H9 (cell line): Measurements from ENCODE around the gene LAMB1. TPM values are rescaled to one million over a fixed set of nuclear protein-coding genes. Genes with fewer than 3 reads are reported as not detected.

Experiments used
- DNase-seq: peaks from one replicate; pipeline ENCODE4 v3.0.0-alpha.2; 2017
- H2AFZ ChIP-seq: one replicate; pipeline ENCODE4 v1.6.1; 2013; ENCODE audit warnings: mild to moderate bottlenecking, low read length, control low read depth, moderate library complexity
- H2AK5ac ChIP-seq: 2 replicates; pipeline ENCODE4 v1.6.1; 2013; ENCODE audit warnings: low read length, control low read depth, mixed read lengths; ENCODE audit not compliant: insufficient read length
- H2BK120ac ChIP-seq: one replicate; pipeline ENCODE4 v1.6.1; 2013; ENCODE audit warnings: low read depth, mild to moderate bottlenecking, low read length, control low read depth, inconsistent platforms; ENCODE audit not compliant: poor library complexity, severe bottlenecking
- H2BK12ac ChIP-seq: 2 replicates; pipeline ENCODE4 v1.6.1; 2013; ENCODE audit warnings: low read length, control low read depth, mixed read lengths, low read depth; ENCODE audit not compliant: insufficient read length
- H2BK15ac ChIP-seq: 2 replicates; pipeline ENCODE4 v1.6.1; 2013; ENCODE audit warnings: low read depth, low read length, control low read depth
- H2BK20ac ChIP-seq: one replicate; pipeline ENCODE4 v1.6.1; 2013; ENCODE audit warnings: low read depth, mild to moderate bottlenecking, low read length, control low read depth, inconsistent platforms; ENCODE audit not compliant: poor library complexity, severe bottlenecking
- H2BK5ac ChIP-seq: 2 replicates; pipeline ENCODE4 v1.6.1; 2013; ENCODE audit warnings: low read length, control low read depth, mixed read lengths; ENCODE audit not compliant: insufficient read length
- H3K14ac ChIP-seq: 2 replicates; pipeline ENCODE4 v1.6.1; 2013; ENCODE audit warnings: low read length, control low read depth; ENCODE audit not compliant: insufficient read depth
- H3K18ac ChIP-seq: 2 replicates; pipeline ENCODE4 v1.6.1; 2013; ENCODE audit warnings: low read depth, mild to moderate bottlenecking, mixed read lengths, low read length, control low read depth; ENCODE audit not compliant: insufficient read length
- H3K23ac ChIP-seq: 2 replicates; pipeline ENCODE4 v1.6.1; 2013; ENCODE audit warnings: low read length, control low read depth, mixed read lengths, low read depth; ENCODE audit not compliant: insufficient read length
- H3K23me2 ChIP-seq: 2 replicates; pipeline ENCODE4 v1.6.1; 2013; ENCODE audit warnings: low read depth, mild to moderate bottlenecking, mixed read lengths, low read length, control low read depth; ENCODE audit not compliant: insufficient read length, poor library complexity, severe bottlenecking
- H3K27ac ChIP-seq: 2 replicates; pipeline ENCODE4 v1.5.1; 2013; ENCODE audit warnings: low read length, control low read depth, mixed read lengths, low read depth; ENCODE audit not compliant: insufficient read length
- H3K27me3 ChIP-seq: 2 replicates; pipeline ENCODE4 v1.6.1; 2013; ENCODE audit warnings: low read length, control low read depth, inconsistent platforms; ENCODE audit not compliant: insufficient read depth
- H3K4ac ChIP-seq: 2 replicates; pipeline ENCODE4 v1.6.1; 2013; ENCODE audit warnings: low read depth, mild to moderate bottlenecking, control low read depth, inconsistent platforms, low read length, moderate library complexity
- H3K4me1 ChIP-seq: 2 replicates; pipeline ENCODE4 v1.6.1; 2013; ENCODE audit warnings: low read length, control low read depth, inconsistent platforms; ENCODE audit not compliant: insufficient read depth
- H3K4me2 ChIP-seq: 2 replicates; pipeline ENCODE4 v1.6.1; 2013; ENCODE audit warnings: low read length, control low read depth, mixed read lengths; ENCODE audit not compliant: insufficient read length, insufficient read depth
- H3K56ac ChIP-seq: 2 replicates; pipeline ENCODE4 v1.6.1; 2013; ENCODE audit warnings: low read depth, mild to moderate bottlenecking, mixed read lengths, low read length, control low read depth; ENCODE audit not compliant: insufficient read length
- H3K79me1 ChIP-seq: 2 replicates; pipeline ENCODE4 v1.6.1; 2013; ENCODE audit warnings: low read depth, mild to moderate bottlenecking, moderate library complexity, low read length, control low read depth, inconsistent platforms; ENCODE audit not compliant: insufficient read depth, poor library complexity, severe bottlenecking
- H3K79me2 ChIP-seq: 2 replicates; pipeline ENCODE4 v1.6.1; 2013; ENCODE audit warnings: low read length, control low read depth, inconsistent platforms; ENCODE audit not compliant: insufficient read depth
- H3K9ac ChIP-seq: 2 replicates; pipeline ENCODE4 v1.6.1; 2013; ENCODE audit warnings: low read length, control low read depth, mixed read lengths; ENCODE audit not compliant: insufficient read length; ENCODE audit errors: extremely low read depth
- H3K9me3 ChIP-seq: one replicate; pipeline ENCODE4 v1.6.1; 2013; ENCODE audit warnings: low read depth, low read length, inconsistent platforms; ENCODE audit not compliant: control insufficient read depth
- H3T11ph ChIP-seq: one replicate; pipeline ENCODE4 v1.6.1; 2013; ENCODE audit warnings: mild to moderate bottlenecking, low read length, control low read depth, inconsistent platforms
- H4K20me1 ChIP-seq: one replicate; pipeline ENCODE4 v1.6.1; 2013; ENCODE audit not compliant: control insufficient read depth, insufficient read length, insufficient read depth
- H4K5ac ChIP-seq: 2 replicates; pipeline ENCODE4 v1.6.1; 2013; ENCODE audit warnings: low read depth, mild to moderate bottlenecking, mixed read lengths, low read length, control low read depth; ENCODE audit not compliant: insufficient read length
- H4K8ac ChIP-seq: replicated peaks from 2 replicates; pipeline ENCODE4 v1.6.1; 2013; ENCODE audit warnings: low read length, control low read depth, mixed read lengths, low read depth; ENCODE audit not compliant: insufficient read length
- H4K91ac ChIP-seq: 2 replicates; pipeline ENCODE4 v1.6.1; 2013; ENCODE audit warnings: low read depth, mild to moderate bottlenecking, moderate library complexity, mixed read lengths, low read length, control low read depth; ENCODE audit not compliant: insufficient read length
- H3K27ac Mint-ChIP-seq, 3 experiments: 2 replicates in 2 of 3; 3 replicates in 1 of 3; pipeline ENCODE4 v1.8.0; 2020 to 2021; ENCODE audit warnings: mixed read lengths in 3 of 3, mild to moderate bottlenecking in 1 of 3, moderate library complexity in 1 of 3
- H3K27me3 Mint-ChIP-seq: 2 replicates; pipeline ENCODE4 v1.8.0; 2021; ENCODE audit warnings: low read depth, mild to moderate bottlenecking, moderate library complexity, mixed read lengths
- H3K36me3 Mint-ChIP-seq, 3 experiments: 2 replicates in 2 of 3; 3 replicates in 1 of 3; pipeline ENCODE4 v1.8.0; 2020 to 2021; ENCODE audit warnings: low read depth in 3 of 3, mixed read lengths in 3 of 3; ENCODE audit not compliant: insufficient read depth in 1 of 3
- H3K4me1 Mint-ChIP-seq, 2 experiments: 2 replicates each; pipeline ENCODE4 v1.8.0; 2020; ENCODE audit warnings: mixed read lengths in 2 of 2
- H3K4me3 Mint-ChIP-seq, 2 experiments: 2 replicates in 1 of 2; 3 replicates in 1 of 2; pipeline ENCODE4 v1.8.0; 2020 to 2021; ENCODE audit warnings: mild to moderate bottlenecking in 2 of 2, mixed read lengths in 2 of 2, moderate library complexity in 1 of 2
- H3K9me3 Mint-ChIP-seq, 2 experiments: 2 replicates in 1 of 2; 3 replicates in 1 of 2; pipeline ENCODE4 v1.8.0; 2020; ENCODE audit warnings: mild to moderate bottlenecking in 2 of 2, mixed read lengths in 2 of 2, moderate library complexity in 1 of 2
- CTCF ChIP-seq: fragments of 200-600 bp; sonication (generic); conservative IDR thresholded peaks from 3 replicates; pipeline ENCODE4 v1.8.0; 2021; ENCODE audit warnings: antibody characterized with exemption, mild to moderate bottlenecking
- WGBS: extraction: QIAGEN DNeasy Blood & Tissue Kit; methylation state at CpG from one replicate; pipeline ENCODE4 v1.1.7; 2013; ENCODE audit warnings: missing lambda C conversion rate, low lambda C conversion rate, mixed read lengths; ENCODE audit not compliant: insufficient read length; ENCODE audit errors: extremely low coverage; 5-methylcytosine and 5-hydroxymethylcytosine counted together
- total RNA-seq: library from RNA; stranded (reverse); gene quantifications from 2 replicates; pipeline ENCODE4 v1.2.1, GENCODE V29; 2021

Gene LAMB1
- total RNA-seq, 1 experiment from 2014 or later = 75.8 TPM

DNA sequence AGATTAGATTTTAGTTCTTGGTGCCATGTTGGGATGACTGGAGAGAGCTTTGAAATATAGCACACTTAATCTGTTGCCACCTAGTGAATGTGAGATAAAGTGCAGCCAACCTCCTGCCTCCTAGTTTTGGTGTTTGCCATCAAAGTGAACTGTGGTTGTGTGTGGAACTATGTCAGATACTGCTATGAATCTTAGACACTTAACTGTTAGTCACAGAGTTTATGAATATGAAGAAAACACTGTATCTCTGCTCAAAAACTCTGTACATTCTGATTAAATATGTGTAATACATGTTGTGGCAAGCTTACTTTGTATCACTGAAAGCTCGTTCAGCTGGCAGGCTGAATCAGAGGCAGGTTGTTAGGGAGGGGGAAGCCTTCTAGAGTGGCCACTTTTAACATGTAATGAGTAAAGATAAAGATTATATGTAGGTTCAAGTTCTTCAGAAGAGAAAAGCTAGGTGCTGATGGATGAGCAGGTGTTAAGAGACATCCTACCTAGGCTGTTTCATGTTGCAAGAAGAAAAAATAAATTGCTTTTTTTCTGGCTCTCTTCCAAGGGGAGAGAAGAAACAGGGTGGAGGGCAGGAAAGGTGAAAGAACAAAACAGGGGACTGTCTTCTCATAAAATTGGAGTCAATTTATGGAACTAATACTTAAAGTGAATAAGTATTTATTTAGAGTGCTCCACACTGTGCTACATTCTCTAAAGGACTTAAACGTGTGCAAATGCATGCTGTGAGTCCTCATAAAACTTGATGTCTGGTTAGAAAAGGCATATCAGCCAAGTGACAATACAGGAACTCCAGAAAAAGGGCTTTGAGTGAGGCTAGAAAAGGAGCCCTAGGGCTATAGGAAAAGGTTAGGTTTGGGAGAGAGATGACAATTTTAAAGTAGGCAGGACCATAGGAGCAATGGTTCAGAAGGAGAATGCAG, 14.1 kb upstream of the LAMB1 start:
- no peak overlapping the region for H3K9ac ChIP-seq
- no peak overlapping the region for H3K18ac ChIP-seq
- peaks cover 4% of the 10 kb centered on the region for H3K27me3 Mint-ChIP-seq
- DNase-seq = no peak
- no peaks in the 10 kb centered on the region for H3K27me3 ChIP-seq
- no peak overlapping the region for H3K56ac ChIP-seq
- no peaks in the 10 kb centered on the region for H3K79me2 ChIP-seq
- H3K4me2 ChIP-seq = no peak overlapping the region
- TF ChIP-seq CTCF = peak; percentile 64
- no peak overlapping the region for H3T11ph ChIP-seq
- no peak overlapping the region for H4K8ac ChIP-seq
- H2AK5ac ChIP-seq = no peak overlapping the region
- no peak overlapping the region for H3K23ac ChIP-seq
- H4K5ac ChIP-seq = no peak overlapping the region
- no peak overlapping the region for H2BK20ac ChIP-seq
- H2BK15ac ChIP-seq = no peak overlapping the region
- H4K20me1 ChIP-seq = no peaks in the 10 kb centered on the region
- H3K14ac ChIP-seq = no peak overlapping the region
- H3K79me1 ChIP-seq = no peaks in the 10 kb centered on the region
- no peaks in the 10 kb centered on the region for H3K4me1 Mint-ChIP-seq
- no peak overlapping the region for H3K4me3 Mint-ChIP-seq
- no peak overlapping the region for H2BK5ac ChIP-seq
- no peaks in the 10 kb centered on the region for H3K4me1 ChIP-seq
- H2BK120ac ChIP-seq = no peak overlapping the region
- no peak overlapping the region for H2AFZ ChIP-seq
- WGBS = no CpG with 5 or more reads among the region's 2 CpGs
- H3K9me3 Mint-ChIP-seq = no peaks in the 10 kb centered on the region
- no peak overlapping the region for H3K27ac Mint-ChIP-seq
- no peaks in the 10 kb centered on the region for H3K9me3 ChIP-seq
- H4K91ac ChIP-seq = no peak overlapping the region
- H2BK12ac ChIP-seq = no peak overlapping the region
- H3K36me3 Mint-ChIP-seq = no peaks in the 10 kb centered on the region
- no peak overlapping the region for H3K27ac ChIP-seq
- H3K4ac ChIP-seq = no peak overlapping the region
- H3K23me2 ChIP-seq = no peaks in the 10 kb centered on the region
